DND-41 (cell line): Measurements from ENCODE around the gene ZBTB48.

Experiments
- CTCF ChIP-seq: IDR thresholded peaks from 2 replicates; pipeline ENCODE4 v1.5.1; 2012; ENCODE audit warnings: borderline replicate concordance, low read length, moderate library complexity, mild to moderate bottlenecking; ENCODE audit not compliant: poor library complexity, severe bottlenecking; ENCODE audit errors: extremely low read depth
- EZH2 ChIP-seq: IDR thresholded peaks from 3 replicates; pipeline ENCODE4 v1.6.1; 2012; ENCODE audit warnings: borderline replicate concordance, low read depth, mild to moderate bottlenecking, moderate library complexity, low read length, inconsistent platforms; ENCODE audit not compliant: severe bottlenecking

GRCh38 chr1:6546326-6546725, 33.5 kb upstream of the ZBTB48 start:
- TF ChIP-seq CTCF = no peak
- TF ChIP-seq EZH2 = no peak
